Tibial artery (tissue), 4 donors: Measurements from ENCODE around the gene CFAP61.

Experiments
- DNase-seq, 2 donors: peaks; one replicate each; pipeline ENCODE4 v3.0.0-alpha.2; 2019
- H3K27ac ChIP-seq, 2 donors: fragments of 200-600 bp; sonication (generic) in 1 of 2; 1 replicate in 1 of 2; 2 replicates in 1 of 2; pipeline ENCODE4 v1.5.1; 2018 to 2019; ENCODE audit warnings: mild to moderate bottlenecking in 1 of 2
- H3K27me3 ChIP-seq, 2 donors: fragments of 200-600 bp; sonication (generic) in 1 of 2; one replicate each; pipeline versions ENCODE4 v1.5.1 to v1.6.0; 2016 to 2019
- H3K36me3 ChIP-seq, 3 donors: fragments of 200-600 bp; sonication (generic) in 2 of 3; one replicate each; pipeline ENCODE4 v1.5.1; 2016 to 2019; ENCODE audit warnings: mild to moderate bottlenecking in 2 of 3
- H3K4me1 ChIP-seq, 4 donors: fragments of 200-600 bp; sonication (generic) in 2 of 4; 1 replicate in 3 of 4; 2 replicates in 1 of 4; pipeline ENCODE4 v1.5.1; 2016 to 2019
- H3K4me3 ChIP-seq, 2 donors: fragments of 200-600 bp; sonication (generic) in 1 of 2; 1 replicate in 1 of 2; 2 replicates in 1 of 2; pipeline ENCODE4 v1.5.1; 2018 to 2019; ENCODE audit warnings: mild to moderate bottlenecking in 2 of 2
- H3K9me3 ChIP-seq, 3 donors: fragments of 200-600 bp; sonication (generic) in 1 of 3; one replicate each; pipeline ENCODE4 v1.5.1; 2016 to 2019
- CTCF ChIP-seq, 2 experiments: fragments of 200-600 bp in 1 of 2; fragments of 450-650 bp in 1 of 2; IDR thresholded peaks; one replicate each; pipeline ENCODE4 v1.5.1; 2017 to 2019; ENCODE audit warnings: antibody characterized with exemption in 2 of 2, mild to moderate bottlenecking in 1 of 2, moderate library complexity in 1 of 2
- intact Hi-C: fragments of 100-400 bp; cut with DNase I; formaldehyde crosslinking; loops from one replicate; pipeline ENCODE4 v1.15.0; 2023; ENCODE audit warnings: low total_unique reads

Gene CFAP61

DNA sequence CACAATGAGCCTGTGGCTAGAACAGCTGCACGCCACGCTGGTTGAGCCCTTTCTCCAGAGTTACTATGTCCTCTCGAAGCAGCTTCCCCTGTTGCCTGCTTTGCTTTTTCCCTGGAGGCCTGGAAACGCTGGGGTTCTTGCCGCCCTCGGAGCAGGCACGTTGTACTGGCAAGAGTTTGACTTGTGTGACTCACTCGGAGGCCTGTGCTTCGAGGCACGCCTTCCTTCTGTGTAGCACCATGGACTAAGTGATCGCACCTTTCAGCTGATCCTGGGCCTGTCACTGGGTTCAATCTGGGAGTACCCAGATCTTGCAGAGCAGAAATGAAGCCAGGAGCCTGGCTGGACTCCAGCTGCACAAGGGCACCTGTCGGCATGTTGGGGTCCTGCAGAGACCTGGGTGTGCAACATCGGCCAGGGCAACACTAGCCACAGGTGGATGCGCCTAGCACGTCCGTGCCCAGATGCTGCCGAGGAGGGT is 320.8 kb downstream of the CFAP61 start:
- intact Hi-C loops, result no loop called here
- Histone ChIP-seq H3K9me3 (no peaks in the 10 kb centered on the region), H3K27ac (no peak overlapping the region), H3K4me3 (no peak overlapping the region), H3K27me3 (peaks cover 0 to 65% of the 10 kb centered on the region in 2 donors), H3K4me1 (peaks cover 0 to 17% (median 14%) of the 10 kb centered on the region in 4 donors), H3K36me3 (no peaks in the 10 kb centered on the region)
- DNase-seq, result no peak
- TF ChIP-seq CTCF (IDR thresholded peaks at IDR 0.05), result no peak

- H3K4me3 ChIP-seq, result no peak overlapping the region
- H3K9me3 ChIP-seq, result peaks cover 0 to 5% (median 0%) of the 10 kb centered on the region in 3 donors
- no peak for DNase-seq
- no peak overlapping the region for H3K27ac ChIP-seq
- H3K36me3 ChIP-seq, result no peaks in the 10 kb centered on the region
- TF ChIP-seq CTCF (IDR thresholded peaks at IDR 0.05), result no peak
- H3K4me1 ChIP-seq, result no peaks in the 10 kb centered on the region
- intact Hi-C loops, result no loop called here
- peaks cover 0 to 39% of the 10 kb centered on the region in 2 donors for H3K27me3 ChIP-seq
These were observed 323.5 kb downstream of the CFAP61 start for GRCh38 chr20:20375862-20376261.

GRCh38 chr20:20386192-20386591 is 333.9 kb downstream of the CFAP61 start:
- intact Hi-C loops, result no loop called here
- H3K9me3 ChIP-seq, result peaks cover 0 to 2% (median 0%) of the 10 kb centered on the region in 3 donors
- DNase-seq, result no peak
- peaks cover 0 to 18% of the 10 kb centered on the region in 2 donors for H3K27me3 ChIP-seq
- H3K4me1 ChIP-seq, result no peaks in the 10 kb centered on the region
- no peak for TF ChIP-seq CTCF (IDR thresholded peaks at IDR 0.05)
- no peak overlapping the region for H3K27ac ChIP-seq
- H3K36me3 ChIP-seq, result peaks cover 0 to 20% (median 0%) of the 10 kb centered on the region in 3 donors
- H3K4me3 ChIP-seq, result no peak overlapping the region

DNA sequence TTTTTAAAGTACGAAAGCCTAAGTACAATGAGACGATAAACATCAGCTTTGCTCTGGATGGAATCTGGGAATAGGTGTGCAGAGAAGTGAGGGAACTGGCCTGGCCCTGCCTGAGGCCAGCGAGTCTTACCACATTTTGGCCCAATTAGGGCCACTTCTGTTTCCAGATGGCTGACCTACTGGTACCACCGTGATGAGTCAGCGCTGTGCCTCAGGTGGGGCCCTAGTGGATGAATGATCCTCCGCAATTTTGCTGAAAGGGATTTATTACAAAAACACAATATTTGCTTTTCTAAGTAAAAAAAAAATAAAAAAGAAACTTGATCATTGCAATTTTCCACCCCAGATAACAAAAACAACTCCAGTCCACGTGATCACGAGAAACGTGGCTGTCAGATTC is 338.1 kb downstream of the CFAP61 start:
- no peak overlapping the region for H3K4me3 ChIP-seq
- no peaks in the 10 kb centered on the region for H3K4me1 ChIP-seq
- H3K27ac ChIP-seq, result no peak overlapping the region
- DNase-seq, result no peak
- peaks cover 0 to 59% (median 23%) of the 10 kb centered on the region in 3 donors for H3K36me3 ChIP-seq
- no peaks in the 10 kb centered on the region for H3K27me3 ChIP-seq
- intact Hi-C loops, result no loop called here
- TF ChIP-seq CTCF (IDR thresholded peaks at IDR 0.05), result no peak
- H3K9me3 ChIP-seq, result no peaks in the 10 kb centered on the region

DNA sequence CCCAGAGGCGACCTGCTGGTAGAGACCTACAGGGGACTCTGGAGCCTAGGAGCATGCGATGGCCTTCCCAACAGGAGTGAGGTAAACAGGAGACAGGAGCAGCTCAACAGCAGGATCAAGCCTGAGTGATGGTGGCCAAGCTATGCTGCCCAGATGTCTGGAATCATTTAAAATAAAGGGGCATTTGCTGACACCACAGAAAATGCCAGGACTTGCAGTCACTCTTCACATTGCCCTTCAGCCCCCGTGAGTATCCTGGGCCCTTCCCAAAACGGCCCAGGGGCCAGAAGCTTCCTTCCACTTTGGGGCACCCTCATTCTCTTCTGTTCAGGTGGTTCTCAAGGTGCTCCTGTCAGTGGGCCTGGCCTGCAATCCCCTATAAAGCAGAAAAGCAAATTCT is 338.8 kb downstream of the CFAP61 start:
- intact Hi-C loops, result no loop called here
- no peak for TF ChIP-seq CTCF (IDR thresholded peaks at IDR 0.05)
- H3K36me3 ChIP-seq, result peaks cover 0 to 66% (median 26%) of the 10 kb centered on the region in 3 donors
- DNase-seq, result no peak
- H3K27ac ChIP-seq, result no peak overlapping the region
- no peaks in the 10 kb centered on the region for H3K27me3 ChIP-seq
- no peak overlapping the region for H3K4me3 ChIP-seq
- no peaks in the 10 kb centered on the region for H3K4me1 ChIP-seq
- no peaks in the 10 kb centered on the region for H3K9me3 ChIP-seq

GRCh38 chr20:20391766-20392165 is 339.4 kb downstream of the CFAP61 start:
- no peak for DNase-seq
- no peak for TF ChIP-seq CTCF (IDR thresholded peaks at IDR 0.05)
- Histone ChIP-seq H3K4me3 (no peak overlapping the region), H3K9me3 (no peaks in the 10 kb centered on the region), H3K36me3 (peaks cover 0 to 70% (median 26%) of the 10 kb centered on the region in 3 donors), H3K27ac (no peak overlapping the region), H3K27me3 (no peaks in the 10 kb centered on the region), H3K4me1 (no peaks in the 10 kb centered on the region)
- intact Hi-C loops, result no loop called here
